GM23338 (cell line): ENCODE data around the gene ANKRD37. TPM values are rescaled to one million over a fixed set of nuclear protein-coding genes. Genes with fewer than 3 reads are reported as not detected.

ENCODE experiments used
- ATAC-seq: fragments of 200-7000 bp; cut with Tn5 transposase; 3 replicates; pipeline ENCODE4 v1.9.1; 2020
- DNase-seq: peaks from one replicate; pipeline ENCODE4 v3.0.0-alpha.2; 2015; ENCODE audit warnings: low spot score
- H2AFZ ChIP-seq: fragments of 200-600 bp; sonication (generic); 2 replicates; pipeline ENCODE4 v1.8.0; 2016; ENCODE audit warnings: antibody characterized with exemption, mild to moderate bottlenecking, moderate library complexity
- H3F3A ChIP-seq: fragments of 200-600 bp; sonication (generic); replicated peaks from 2 replicates; pipeline ENCODE4 v1.8.0; 2017; ENCODE audit warnings: antibody characterized with exemption, mixed run types, low read depth
- H3K27ac ChIP-seq: fragments of 200-600 bp; sonication (generic); 2 replicates; pipeline ENCODE4 v1.6.1; 2016; ENCODE audit warnings: low read depth
- H3K27me3 ChIP-seq: fragments of 200-600 bp; sonication (generic); 2 replicates; pipeline ENCODE4 v1.8.0; 2016; ENCODE audit warnings: mild to moderate bottlenecking, mixed run types, moderate library complexity; ENCODE audit not compliant: insufficient read depth
- H3K36me3 ChIP-seq: fragments of 200-600 bp; sonication (generic); 2 replicates; pipeline ENCODE4 v1.8.0; 2016; ENCODE audit warnings: mild to moderate bottlenecking; ENCODE audit not compliant: insufficient read depth
- H3K4me1 ChIP-seq: fragments of 200-600 bp; sonication (generic); 2 replicates; pipeline ENCODE4 v1.8.0; 2016; ENCODE audit warnings: mild to moderate bottlenecking, moderate library complexity; ENCODE audit not compliant: insufficient read depth
- H3K4me2 ChIP-seq: fragments of 200-600 bp; sonication (generic); 2 replicates; pipeline ENCODE4 v1.7.1; 2017; ENCODE audit warnings: mixed run types
- H3K4me3 ChIP-seq: fragments of 200-600 bp; sonication (generic); 2 replicates; pipeline ENCODE4 v1.6.1; 2016; ENCODE audit warnings: mixed run types
- H3K79me2 ChIP-seq: fragments of 200-600 bp; sonication (generic); replicated peaks from 2 replicates; pipeline ENCODE4 v1.8.0; 2017; ENCODE audit warnings: mild to moderate bottlenecking; ENCODE audit not compliant: insufficient read depth
- H3K9me2 ChIP-seq: fragments of 200-600 bp; sonication (generic); 2 replicates; pipeline ENCODE4 v1.8.0; 2017; ENCODE audit not compliant: insufficient read depth
- H4K20me1 ChIP-seq: fragments of 200-600 bp; sonication (generic); replicated peaks from 2 replicates; pipeline ENCODE4 v1.8.0; 2017; ENCODE audit warnings: mild to moderate bottlenecking; ENCODE audit not compliant: insufficient read depth
- H3K27ac Mint-ChIP-seq: 2 replicates; pipeline ENCODE4 v1.8.0; 2020; ENCODE audit warnings: inconsistent platforms, mild to moderate bottlenecking, moderate library complexity, mixed read lengths
- H3K27me3 Mint-ChIP-seq: 3 replicates; pipeline ENCODE4 v1.8.0; 2022; ENCODE audit warnings: low read depth, mild to moderate bottlenecking, moderate library complexity, mixed read lengths, inconsistent platforms; ENCODE audit not compliant: insufficient read depth, poor library complexity
- H3K36me3 Mint-ChIP-seq: 3 replicates; pipeline ENCODE4 v1.8.0; 2021; ENCODE audit warnings: low read depth, mild to moderate bottlenecking, inconsistent platforms, moderate library complexity, mixed read lengths
- H3K4me1 Mint-ChIP-seq: 3 replicates; pipeline ENCODE4 v1.8.0; 2020; ENCODE audit warnings: mild to moderate bottlenecking, inconsistent platforms, mixed read lengths
- H3K4me3 Mint-ChIP-seq: 3 replicates; pipeline ENCODE4 v1.8.0; 2021; ENCODE audit warnings: moderate library complexity, mild to moderate bottlenecking, inconsistent platforms, mixed read lengths
- H3K9me3 Mint-ChIP-seq: 3 replicates; pipeline ENCODE4 v1.8.0; 2020; ENCODE audit warnings: moderate library complexity, mild to moderate bottlenecking, inconsistent platforms, mixed read lengths
- CREB1 ChIP-seq: fragments of 250-450 bp; sonication (Bioruptor Pico); IDR thresholded peaks from 2 replicates; pipeline ENCODE4 v1.5.0; 2020; ENCODE audit warnings: low read depth, mild to moderate bottlenecking, moderate library complexity
- CTCF ChIP-seq, 2 experiments: fragments of 200-600 bp in 1 of 2; sonication (generic) in 1 of 2; conservative IDR thresholded peaks; 2 replicates each; pipeline versions ENCODE4 v1.5.1 to v1.6.1; 2016 to 2017; ENCODE audit warnings: antibody characterized with exemption in 2 of 2, low read depth in 2 of 2, mild to moderate bottlenecking in 2 of 2, moderate library complexity in 1 of 2
- ETS1 ChIP-seq: IDR thresholded peaks from 2 replicates; pipeline ENCODE4 v1.6.1; 2016; ENCODE audit warnings: antibody characterized with exemption
- EZH2phosphoT487 ChIP-seq: fragments of 200-600 bp; sonication (generic); IDR thresholded peaks from one replicate; pipeline ENCODE4 v1.8.1; 2018; ENCODE audit warnings: antibody characterized with exemption; ENCODE audit not compliant: unreplicated experiment
- JUNB ChIP-seq: IDR thresholded peaks from one replicate; pipeline ENCODE4 v1.6.1; 2016; ENCODE audit warnings: antibody characterized with exemption; ENCODE audit not compliant: unreplicated experiment
- NANOG ChIP-seq: IDR thresholded peaks from 2 replicates; pipeline ENCODE4 v1.6.1; 2016; ENCODE audit warnings: antibody characterized with exemption, borderline replicate concordance
- REST ChIP-seq: IDR thresholded peaks from one replicate; pipeline ENCODE4 v1.6.1; 2018; ENCODE audit warnings: antibody characterized with exemption; ENCODE audit not compliant: unreplicated experiment
- ZNF114 ChIP-seq: fragments of 250-450 bp; sonication (Bioruptor Pico); IDR thresholded peaks from 2 replicates; pipeline ENCODE4 v1.5.0; 2020; ENCODE audit warnings: mild to moderate bottlenecking, moderate library complexity
- ZNF331 ChIP-seq: fragments of 250-450 bp; sonication (Bioruptor Pico); IDR thresholded peaks from 2 replicates; pipeline ENCODE4 v1.5.0; 2020; ENCODE audit warnings: low read depth, mild to moderate bottlenecking, moderate library complexity
- polyA plus RNA-seq: library from polyadenylated mRNA; unstranded; fragments of >200 nt; fragmentation: Nextera tagmentation; extraction: Ambion mirVana; gene quantifications from 2 replicates; pipeline ENCODE4 v1.2.1, GENCODE V29; 2016
- total RNA-seq: library from RNA; depleted of rRNA; stranded (reverse); fragments of >200 nt; shearing (Covaris generic); gene quantifications from 2 replicates; pipeline ENCODE4 v1.2.3, GENCODE V29; 2014

ANKRD37 gene
- total and polyA plus RNA-seq, 2 experiments from 2014 or later, result 1.8 to 4.9 TPM

- H3K27ac ChIP-seq, result no peak overlapping the region
- no peaks in the 10 kb centered on the region for H3K9me2 ChIP-seq
- no peak for TF ChIP-seq NANOG
- TF ChIP-seq ZNF114 (CRISPR knock-in tag), result no peak
- no peak for TF ChIP-seq JUNB
- no peak for TF ChIP-seq ETS1
- TF ChIP-seq CREB1 (CRISPR knock-in tag), result no peak
- no peak for TF ChIP-seq EZH2phosphoT487
- no peak overlapping the region for H3K4me3 ChIP-seq
- Mint-ChIP-seq H3K36me3 (peaks cover 3% of the 10 kb centered on the region; the same call in 1 of the 3 replicates), H3K4me3 (no peak overlapping the region), H3K27ac (no peak overlapping the region), H3K4me1 (peaks cover 15% of the 10 kb centered on the region), H3K27me3 (no peaks in the 10 kb centered on the region), H3K9me3 (no peaks in the 10 kb centered on the region)
- no peaks in the 10 kb centered on the region for H3K27me3 ChIP-seq
- ATAC-seq, result peak; percentile 44; the same call in 2 of the 3 replicates
- no peaks in the 10 kb centered on the region for H3K79me2 ChIP-seq
- DNase-seq, result no peak
- H3K4me2 ChIP-seq, result no peak overlapping the region
- no peaks in the 10 kb centered on the region for H3K36me3 ChIP-seq
- H2AFZ ChIP-seq, result no peak overlapping the region
- no peaks in the 10 kb centered on the region for H3F3A ChIP-seq
- H3K4me1 ChIP-seq, result peaks cover 6% of the 10 kb centered on the region; the same call in 1 of the 2 replicates
- no peaks in the 10 kb centered on the region for H4K20me1 ChIP-seq
Measured at GRCh38 chr4:185358959-185359358, 37.7 kb upstream of the ANKRD37 start.

GRCh38 chr4:185359767-185360446 is 36.7 kb upstream of the ANKRD37 start:
- Mint-ChIP-seq H3K4me1 (peaks cover 15% of the 10 kb centered on the region), H3K27me3 (no peaks in the 10 kb centered on the region), H3K36me3 (peaks cover 3% of the 10 kb centered on the region; the same call in 1 of the 3 replicates), H3K4me3 (no peak overlapping the region), H3K9me3 (no peaks in the 10 kb centered on the region), H3K27ac (no peak overlapping the region)
- no peak overlapping the region for H3K4me3 ChIP-seq
- H3K27me3 ChIP-seq, result no peaks in the 10 kb centered on the region
- DNase-seq (no peak), ATAC-seq (no peak)
- no peaks in the 10 kb centered on the region for H3F3A ChIP-seq
- H4K20me1 ChIP-seq, result no peaks in the 10 kb centered on the region
- peaks cover 6% of the 10 kb centered on the region; the same call in 1 of the 2 replicates for H3K4me1 ChIP-seq
- H3K9me2 ChIP-seq, result no peaks in the 10 kb centered on the region
- no peak overlapping the region for H2AFZ ChIP-seq
- H3K79me2 ChIP-seq, result no peaks in the 10 kb centered on the region
- no peak overlapping the region for H3K4me2 ChIP-seq
- H3K27ac ChIP-seq, result no peak overlapping the region
- no peaks in the 10 kb centered on the region for H3K36me3 ChIP-seq
- TF ChIP-seq EZH2phosphoT487 (no peak), ZNF331 (CRISPR knock-in tag) (no peak), CTCF (conservative IDR thresholded peaks at IDR 0.05; ENCODE audit: low read depth in 2 of 2) (no peak), REST (no peak), NANOG (no peak), CREB1 (CRISPR knock-in tag) (no peak), JUNB (no peak)
